ENCODE results near the gene CLEC16A.

- TF ChIP-seq CTCF (IDR thresholded peaks at IDR 0.05) (no peak), POLR2A (IDR thresholded peaks at IDR 0.05) (no peak)
These were observed 127.5 kb downstream of the CLEC16A start for GRCh38 chr16:11071829-11072228.
